ENCODE results near the gene ITGA11.

Gene ITGA11

GRCh38 chr15:68259883-68260282, 172.1 kb downstream of the ITGA11 start:
- no peak for DNase-seq

- DNase-seq = no peak
Measured at GRCh38 chr15:68258692-68259091, 173.3 kb downstream of the ITGA11 start.

GRCh38 chr15:68256675-68257450, 175.1 kb downstream of the ITGA11 start:
- no peak for DNase-seq

- DNase-seq = peak; percentile 71 to 77
Measured at GRCh38 chr15:68252925-68253534, 178.9 kb downstream of the ITGA11 start.

GRCh38 chr15:68249058-68249713, 182.8 kb downstream of the ITGA11 start:
- no peak for DNase-seq

Data from NCI-H2081 (cell line).